ENCODE results near the gene CAPNS1.

The CAPNS1 gene

DNA sequence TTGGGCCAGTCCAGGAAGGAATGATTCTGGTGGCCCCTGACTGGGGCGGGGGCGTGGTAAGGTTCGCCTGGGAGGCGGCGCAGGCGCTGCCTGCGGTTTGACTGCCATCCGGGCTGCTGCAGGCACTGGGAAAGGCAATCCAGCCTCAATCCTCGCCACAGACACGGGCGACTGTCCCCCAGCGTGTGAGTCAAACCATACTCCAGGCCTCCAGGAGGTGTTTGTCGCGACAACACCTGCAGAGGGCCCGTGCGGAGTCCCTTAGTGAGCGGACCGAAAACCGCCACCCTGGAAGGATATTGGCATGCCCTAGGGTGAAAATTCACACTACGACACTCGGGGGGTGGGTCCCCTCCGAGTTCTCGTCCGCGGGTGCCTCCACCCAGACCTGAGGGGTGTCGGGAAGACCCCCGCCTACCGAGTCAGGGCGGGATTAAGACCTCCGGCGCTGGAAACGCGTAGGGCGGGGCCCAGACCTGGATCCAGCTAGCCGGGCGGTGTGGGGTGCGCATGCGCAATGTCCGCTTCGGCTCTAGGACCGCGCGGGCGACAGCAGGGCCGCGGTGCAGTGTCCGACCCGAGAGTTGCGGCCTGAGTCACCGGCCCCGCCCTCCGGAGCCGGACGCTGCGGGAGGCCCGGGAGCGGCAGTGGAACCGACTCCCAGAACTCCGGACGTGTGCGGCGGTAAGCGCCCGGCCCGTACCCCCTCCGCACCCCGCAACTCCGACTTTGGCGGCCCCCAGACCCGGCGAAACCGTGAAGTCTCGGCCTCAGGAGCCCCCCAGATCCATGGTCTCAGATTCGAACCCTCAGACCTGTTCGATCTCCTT lies at the start of gene CAPNS1:
CAPNS1 (plus strand) TSS at position 594 of the 831 bp plus-strand sequence. CDS start 946 bp downstream, outside the sequence.
- peak; percentile 99 for DNase-seq

- no peak for DNase-seq
These were observed 48.8 kb upstream of the CAPNS1 start for GRCh38 chr19:36090910-36091695.

DNA sequence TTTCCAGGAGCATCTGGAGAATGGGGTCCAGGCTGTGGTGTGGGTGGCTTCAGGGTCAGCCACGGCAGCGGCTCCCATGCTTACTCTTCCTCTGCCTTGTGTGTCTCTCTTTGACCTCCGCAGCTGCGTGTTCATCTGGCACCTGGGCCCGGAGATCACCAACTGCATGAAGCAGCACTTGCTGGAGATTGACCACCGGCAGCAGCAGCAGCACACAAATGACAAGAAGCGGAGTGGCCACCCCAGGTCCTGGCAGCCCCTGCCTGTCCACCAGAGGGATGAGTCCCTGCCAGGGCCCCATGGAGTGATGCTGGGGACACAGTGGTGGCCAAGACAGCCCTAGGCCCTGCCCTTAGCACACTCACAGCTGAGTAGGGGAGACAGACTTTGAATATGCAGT lies 47.3 kb upstream of the CAPNS1 start:
- DNase-seq, result no peak

DNA sequence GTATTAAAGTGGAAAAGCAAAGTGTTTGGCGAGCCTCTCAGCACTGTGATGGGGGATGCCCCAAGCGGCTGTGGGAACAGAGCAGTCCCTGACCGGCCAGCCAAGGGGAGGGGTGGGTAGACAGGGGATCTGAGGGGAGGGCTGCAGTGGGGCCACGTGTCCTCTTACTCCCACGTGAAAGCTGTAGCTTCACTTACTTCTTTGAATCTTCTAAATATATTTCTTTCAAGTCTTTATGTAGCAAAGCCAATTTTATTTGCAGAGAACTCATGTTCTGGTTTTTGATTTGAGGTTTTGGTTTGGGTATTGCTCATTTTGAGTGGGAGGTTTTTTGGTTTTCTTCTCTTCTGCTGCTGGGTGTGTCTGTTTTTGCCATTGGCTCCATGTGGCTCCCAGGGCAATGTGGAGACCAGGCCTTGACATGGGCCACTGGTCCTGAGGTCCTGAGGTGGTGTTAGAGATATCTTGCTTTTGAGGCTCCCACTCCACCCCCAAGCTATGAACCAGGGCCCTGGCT lies 46.7 kb upstream of the CAPNS1 start:
- DNase-seq, result no peak

DNA sequence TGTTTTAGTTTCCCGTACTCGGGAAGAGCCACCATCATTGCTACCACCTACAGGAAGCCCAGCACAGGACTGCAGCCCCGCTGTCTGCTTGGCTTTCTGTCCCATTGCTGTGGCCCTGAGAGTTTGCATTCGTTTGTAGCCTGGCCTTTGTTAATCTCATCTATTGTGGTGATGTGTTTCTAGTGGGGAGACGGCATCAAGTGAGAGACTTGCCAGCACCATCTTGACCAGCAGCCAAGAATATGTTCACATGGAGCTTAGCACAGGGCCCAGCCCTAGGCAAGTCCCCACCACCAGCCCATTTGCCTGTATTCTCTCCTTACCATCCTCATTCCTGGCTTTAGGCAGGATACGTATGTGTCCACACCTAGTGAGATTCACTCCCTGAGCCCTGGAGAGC lies 46.2 kb upstream of the CAPNS1 start:
- no peak for DNase-seq

GRCh38 chr19:36097036-36097435 lies 42.8 kb upstream of the CAPNS1 start:
- no peak for DNase-seq

- no peak for DNase-seq
These were observed 40.6 kb upstream of the CAPNS1 start for GRCh38 chr19:36099166-36099785.

GRCh38 chr19:36100476-36100875 lies 39.4 kb upstream of the CAPNS1 start:
- peak; percentile 79 for DNase-seq

DNA sequence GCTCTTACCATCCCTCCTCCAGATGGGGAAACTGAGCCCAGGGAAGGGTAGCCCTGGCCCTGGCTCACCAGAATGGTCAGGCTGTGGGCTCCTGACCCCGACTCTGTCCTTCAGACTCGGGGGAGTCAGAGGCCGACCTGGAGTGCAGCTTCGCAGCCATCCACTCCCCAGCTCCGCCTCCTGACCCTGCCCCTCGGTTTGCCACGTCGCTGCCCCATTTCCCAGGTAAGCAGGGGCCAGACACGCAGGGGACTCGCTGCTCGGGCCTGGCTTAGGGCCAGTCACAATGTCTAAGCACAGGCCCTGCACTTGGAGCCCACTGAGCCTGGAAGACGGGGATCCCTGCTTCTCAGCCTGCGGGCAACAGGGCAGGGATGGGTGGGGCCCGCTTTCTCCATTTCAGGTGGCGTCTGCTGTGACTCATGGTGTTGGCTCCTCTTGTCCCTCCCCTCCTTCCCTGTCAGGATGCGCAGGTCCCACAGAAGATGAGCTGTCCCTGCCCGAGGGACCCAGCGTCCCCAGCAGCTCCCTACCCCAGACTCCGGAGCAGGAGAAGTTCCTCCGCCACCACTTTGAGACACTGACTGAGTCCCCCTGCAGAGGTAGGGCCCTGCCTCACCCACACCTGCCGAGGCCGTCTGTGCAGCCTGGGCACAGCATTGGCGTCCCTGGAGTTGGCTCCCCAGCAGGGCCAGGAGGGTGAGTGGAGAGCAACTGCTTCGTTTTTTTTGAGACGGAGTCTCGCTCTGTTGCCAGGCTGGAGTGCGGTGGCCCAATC lies 38.1 kb upstream of the CAPNS1 start:
- no peak for DNase-seq

- no peak for DNase-seq
These were observed 36.7 kb upstream of the CAPNS1 start for GRCh38 chr19:36103040-36103626.

- peak; percentile 91 for DNase-seq
These were observed 35.9 kb upstream of the CAPNS1 start for GRCh38 chr19:36103842-36104552.

DNA sequence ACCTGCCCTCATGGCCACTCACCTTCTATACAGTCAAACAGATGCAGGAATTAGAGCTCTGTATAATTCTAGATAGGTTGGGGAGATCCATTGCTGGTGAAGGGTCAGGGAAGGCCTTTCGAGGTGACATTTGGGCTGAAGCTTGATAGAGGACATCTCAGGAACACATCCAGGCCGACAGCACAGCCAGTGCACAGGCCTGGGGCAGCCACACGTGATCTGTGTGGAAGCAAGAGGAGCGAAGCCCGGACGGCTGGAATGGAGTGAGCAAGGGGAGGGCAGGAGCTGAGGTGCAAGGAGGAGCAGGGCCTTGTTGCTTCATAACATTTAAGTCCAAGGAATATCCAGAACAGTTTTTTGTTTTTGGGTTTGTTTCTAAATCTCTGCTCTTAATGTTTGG lies 33.4 kb upstream of the CAPNS1 start:
- DNase-seq, result no peak

DNA sequence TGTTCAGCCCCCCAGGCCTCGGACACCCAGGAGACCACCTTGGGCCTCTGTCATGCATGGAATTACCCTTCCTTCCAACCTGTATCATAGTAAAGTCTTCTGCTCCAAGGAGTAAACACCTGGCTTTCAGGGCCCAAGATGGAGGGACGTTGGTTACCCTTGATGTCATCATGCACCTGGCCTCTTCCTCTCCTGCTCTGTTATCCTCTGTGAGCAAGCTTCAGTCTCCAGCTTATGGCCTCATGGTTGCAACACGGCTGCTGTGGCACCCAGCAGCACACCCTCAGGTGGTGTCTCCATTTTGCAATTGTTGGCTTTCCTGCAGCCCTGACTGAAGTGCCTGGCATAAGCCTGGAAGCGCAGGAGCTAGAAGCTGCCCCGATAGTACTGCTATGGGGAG lies 32.9 kb upstream of the CAPNS1 start:
- no peak for DNase-seq

GRCh38 chr19:36108684-36109083 lies 31.2 kb upstream of the CAPNS1 start:
- DNase-seq, result no peak

- DNase-seq, result no peak
These were observed 29.2 kb upstream of the CAPNS1 start, which contains the start of gene OVOL3 for GRCh38 chr19:36110487-36111199. TSS of gene OVOL3 (plus strand) at chr19:36111143. CDS start at chr19:36111203, 60 bp downstream.

DNA sequence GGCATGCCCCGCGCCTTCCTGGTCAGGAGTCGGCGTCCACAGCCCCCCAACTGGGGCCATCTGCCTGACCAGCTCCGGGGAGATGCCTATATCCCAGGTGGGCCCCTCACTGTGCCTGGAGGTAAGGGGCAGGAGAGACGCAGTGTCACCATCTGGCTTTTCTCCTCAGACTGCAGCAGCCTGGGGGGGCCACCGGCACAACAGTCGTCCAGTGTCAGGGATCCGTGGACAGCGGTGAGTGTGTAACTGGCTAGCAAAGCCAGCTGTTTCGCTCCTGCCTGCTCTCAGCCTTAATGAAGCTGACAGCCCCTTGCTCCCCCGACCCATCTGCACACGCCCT lies 28.7 kb upstream of the CAPNS1 start:
- no peak for DNase-seq

DNA sequence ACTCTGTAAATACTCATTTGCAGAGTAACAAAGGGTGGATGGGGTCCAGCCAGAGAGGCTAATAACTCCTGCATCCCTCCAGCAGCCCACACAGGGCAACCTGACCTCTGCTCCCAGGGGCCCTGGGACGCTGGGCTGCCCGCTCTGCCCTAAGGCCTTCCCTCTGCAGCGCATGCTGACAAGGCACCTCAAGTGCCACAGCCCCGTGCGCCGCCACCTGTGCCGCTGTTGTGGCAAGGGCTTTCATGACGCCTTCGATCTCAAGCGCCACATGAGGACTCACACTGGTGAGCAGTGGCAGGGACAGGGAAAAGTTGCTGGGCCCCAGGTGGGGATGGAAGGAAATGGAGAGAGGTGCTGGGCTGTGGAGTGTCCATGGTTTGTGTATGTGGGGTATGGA lies 27.2 kb upstream of the CAPNS1 start:
- DNase-seq, result no peak

GRCh38 chr19:36113425-36113824 lies 26.4 kb upstream of the CAPNS1 start:
- no peak for DNase-seq

- peak; percentile 42 for DNase-seq
These were observed 25.8 kb upstream of the CAPNS1 start for GRCh38 chr19:36113894-36114720.
